HepG2 (cell line): ENCODE measurements around the gene PDE2A. TPM values are rescaled to one million over a fixed set of nuclear protein-coding genes. Genes with fewer than 3 reads are reported as not detected.
A peak's percentile ranks its signal among the peaks of the same experiment; 100 is the strongest.

Experiments
- ATAC-seq: fragments of 200-7000 bp; cut with Tn5 transposase; 3 replicates; pipeline ENCODE4 v1.9.1; 2020; ENCODE audit warnings: mild to moderate bottlenecking, moderate library complexity
- BruUV-seq: library from RNA; stranded (reverse); fragments of 400-500 nt; replicated peaks from 2 replicates; lab custom pipeline; 2021; lab: Mats Ljungman, UMichigan
- CTCF ChIA-PET: fragments of 300-600 bp; formaldehyde crosslinking; extraction: SDS; loops from one replicate; lab custom pipeline; 2021; ENCODE audit warnings: low total read pairs, inconsistent platforms, low intra/inter-chr PET ratio; lab: Yijun Ruan, JAX
- POLR2A ChIA-PET: fragments of 350-600 bp; sonication (Branson Sonifier 250); formaldehyde crosslinking; loops from one replicate; lab custom pipeline; 2020; ENCODE audit warnings: antibody characterized with exemption, inconsistent platforms; lab: Yijun Ruan, JAX
- DNase-seq: peaks from one replicate; pipeline ENCODE4 v3.0.0-alpha.2; 2015; ENCODE audit warnings: low spot score
- FAIRE-seq: peaks from 3 replicates; lab custom pipeline; 2011; peaks lifted over from hg19 to GRCh38; lab: Jason Lieb, UNC
- H2AFZ ChIP-seq: one replicate; pipeline ENCODE4 v1.6.1; 2011; ENCODE audit warnings: low read length, inconsistent platforms
- H3K27ac ChIP-seq: fragments of 300-600 bp; 3 replicates; pipeline ENCODE4 v1.8.0; 2011; ENCODE audit warnings: mixed run types, mild to moderate bottlenecking, mixed read lengths, low read length, inconsistent platforms; ENCODE audit not compliant: insufficient read depth; ENCODE audit errors: extremely low read length
- H3K27me3 ChIP-seq, 2 experiments: fragments of 200-600 bp in 1 of 2; 2 replicates in 1 of 2; 3 replicates in 1 of 2; pipeline versions ENCODE4 v1.6.0 to v1.8.0; 2011; ENCODE audit warnings: low read length in 2 of 2, mild to moderate bottlenecking in 2 of 2, moderate library complexity in 2 of 2, inconsistent platforms in 1 of 2; ENCODE audit not compliant: insufficient read depth in 2 of 2, control insufficient read depth in 1 of 2
- H3K36me3 ChIP-seq, 2 experiments: fragments of 200-600 bp in 1 of 2; replicated peaks in 1 of 2; 2 replicates in 1 of 2; 3 replicates in 1 of 2; pipeline versions ENCODE4 v1.5.1 to v1.8.0; 2011; ENCODE audit warnings: low read length in 2 of 2, inconsistent platforms in 1 of 2; ENCODE audit not compliant: insufficient read depth in 2 of 2, control insufficient read depth in 1 of 2
- H3K4me1 ChIP-seq: 2 replicates; pipeline ENCODE4 v1.5.1; 2012; ENCODE audit warnings: low read length, inconsistent platforms; ENCODE audit not compliant: insufficient read depth
- H3K4me2 ChIP-seq: 2 replicates; pipeline ENCODE4 v1.6.0; 2011; ENCODE audit warnings: low read depth, low read length, inconsistent platforms
- H3K4me3 ChIP-seq, 3 experiments: fragments of 200-600 bp in 1 of 3; sonication (generic), shearing (Covaris generic) in 1 of 3; replicated peaks in 1 of 3; 2 replicates each; pipeline ENCODE4 v1.5.1; 2011 to 2016; ENCODE audit warnings: low read length in 3 of 3, inconsistent platforms in 2 of 3, low read depth in 2 of 3, mild to moderate bottlenecking in 2 of 3, control low read depth in 1 of 3, mixed read lengths in 1 of 3; ENCODE audit not compliant: insufficient read depth in 1 of 3
- H3K79me2 ChIP-seq: one replicate; pipeline ENCODE4 v1.6.1; 2011; ENCODE audit warnings: low read length, inconsistent platforms; ENCODE audit not compliant: insufficient read depth
- H3K9ac ChIP-seq: 2 replicates; pipeline ENCODE4 v1.6.0; 2011; ENCODE audit warnings: mild to moderate bottlenecking, low read depth, low read length, inconsistent platforms; ENCODE audit not compliant: insufficient read depth
- H3K9me3 ChIP-seq: 2 replicates; pipeline ENCODE4 v1.5.1; 2012; ENCODE audit warnings: mild to moderate bottlenecking, low read length
- H4K20me1 ChIP-seq: 2 replicates; pipeline ENCODE4 v1.6.0; 2011; ENCODE audit warnings: inconsistent platforms, mild to moderate bottlenecking, low read length, moderate library complexity; ENCODE audit not compliant: insufficient read depth
- ATAD3A ChIP-seq: sonication (generic); formaldehyde crosslinking; IDR thresholded peaks from 2 replicates; pipeline ENCODE4 v1.4.0; 2020; ENCODE audit warnings: missing genetic modification reagents
- ZNF138 ChIP-seq: sonication (generic); formaldehyde crosslinking; IDR thresholded peaks from 2 replicates; pipeline ENCODE4 v1.5.0; 2020; ENCODE audit warnings: mild to moderate bottlenecking, low read depth, missing genetic modification reagents
- ZNF143 ChIP-seq: sonication (generic); formaldehyde crosslinking; IDR thresholded peaks from 2 replicates; pipeline ENCODE4 v1.4.0; 2020; ENCODE audit warnings: missing genetic modification reagents
- ZNF572 ChIP-seq: sonication (generic); formaldehyde crosslinking; IDR thresholded peaks from 2 replicates; pipeline ENCODE4 v1.5.1; 2020; ENCODE audit warnings: mild to moderate bottlenecking, missing genetic modification reagents
- ZNF652 ChIP-seq: IDR thresholded peaks from 2 replicates; pipeline ENCODE4 v1.6.1; 2016; ENCODE audit warnings: low read depth, borderline replicate concordance
- WGBS: methylation state at CpG from one replicate; pipeline ENCODE4 v1.1.6; 2017; ENCODE audit warnings: low lambda C conversion rate; 5-methylcytosine and 5-hydroxymethylcytosine counted together
- in situ Hi-C: cut with HindIII; loops from 2 replicates; pipeline ENCODE4 v1.10.0; 2017; ENCODE audit warnings: low pct_unique_long_range_greater_than_20kb; ENCODE audit not compliant: extremely low pct_ligation_motif_present
- intact Hi-C: fragments of 100-400 bp; cut with micrococcal nuclease; formaldehyde crosslinking; loops from one replicate; pipeline ENCODE4 v1.10.0; 2022; ENCODE audit not compliant: unreplicated experiment
- polyA plus RNA-seq, 8 experiments: library from polyadenylated mRNA; depleted of rRNA in 3 of 8; stranded (reverse) in 7 of 8; unstranded in 1 of 8; fragments of >200 nt; fragmentation: Illumina TruSeq in 4 of 8; extraction: Trizol in 4 of 8; gene quantifications; 2 replicates each; pipeline versions ENCODE4 v1.2.1 to v1.2.3, GENCODE V29; 2011 to 2016; ENCODE audit warnings: low read depth in 4 of 8, missing spikeins in 1 of 8, mixed read lengths in 1 of 8; ENCODE audit not compliant: insufficient read depth in 1 of 8
- total RNA-seq, 5 experiments: library from RNA; depleted of rRNA; stranded (reverse); fragments of >200 nt; fragmentation: Illumina TruSeq; extraction: Trizol; gene quantifications; 2 replicates each; pipeline ENCODE4 v1.2.3, GENCODE V29; 2016; ENCODE audit warnings: low read depth in 1 of 5
- TF ChIP-seq, protein P1 (sequence below): sonication (generic); formaldehyde crosslinking; IDR thresholded peaks from 2 replicates; pipeline ENCODE4 v1.4.0; 2020; ENCODE audit warnings: mild to moderate bottlenecking, missing genetic modification reagents
- TF ChIP-seq, protein P2 (sequence below): sonication (generic); formaldehyde crosslinking; IDR thresholded peaks from 2 replicates; pipeline ENCODE4 v1.5.0; 2020; ENCODE audit warnings: missing genetic modification reagents

PDE2A gene
- total and polyA plus RNA-seq, 2 of the 13 experiments (the other 11 are each of a cell fraction or from before 2014, with no cell fraction given), result 3.1 TPM; not detected in 1

DNA sequence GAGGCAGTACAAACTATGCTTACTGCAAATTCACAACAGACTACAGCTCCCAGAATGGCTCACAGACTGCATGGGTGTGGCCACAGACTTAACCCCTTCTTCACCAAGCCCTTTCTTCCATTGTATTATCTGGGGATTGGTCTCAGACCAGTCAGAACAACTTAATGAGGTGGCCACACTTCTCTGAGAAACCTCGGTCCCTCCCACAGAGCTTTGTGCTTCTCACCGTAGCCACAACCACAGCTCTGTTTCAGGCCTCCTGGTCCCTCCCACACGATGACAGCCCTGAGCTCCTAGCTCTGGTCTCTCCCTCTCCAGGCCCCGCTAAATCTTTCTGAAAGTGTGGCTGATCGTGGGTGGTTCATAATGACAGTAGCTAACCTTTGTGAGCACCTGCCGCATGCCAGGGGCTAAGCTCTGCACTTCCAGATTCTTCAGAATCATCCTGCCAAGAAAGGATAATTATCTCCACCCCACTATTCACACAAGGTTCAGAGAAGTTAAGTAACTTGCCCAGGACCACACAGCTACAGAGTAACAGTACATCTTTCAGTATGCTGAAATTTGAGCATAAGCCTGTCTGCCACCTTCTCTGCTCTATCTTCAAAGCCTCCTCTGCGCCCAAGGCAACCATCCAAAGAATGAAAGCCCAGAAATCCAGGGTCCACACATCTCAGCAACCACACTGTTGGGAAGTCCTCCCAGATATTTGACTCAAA is 5.4 kb downstream of the PDE2A start:
- peaks cover 12% of the 10 kb centered on the region for H3K9me3 ChIP-seq
- H4K20me1 ChIP-seq, result no peaks in the 10 kb centered on the region
- no peaks in the 10 kb centered on the region for H3K79me2 ChIP-seq
- H3K4me1 ChIP-seq, result no peaks in the 10 kb centered on the region
- CTCF ChIA-PET, result no interaction called here
- no peak for DNase-seq
- intact Hi-C loops (no loop called here), in situ Hi-C loops (no loop called here)
- TF ChIP-seq ZNF652 (peak; percentile 58), ZNF572 (no peak), ZNF143 (peak; percentile 35; the same call in 1 of the 2 replicates), ATAD3A (CRISPR knock-in tag) (no peak), ZNF138 (CRISPR knock-in tag) (no peak)
- TF ChIP-seq, protein P1, sequence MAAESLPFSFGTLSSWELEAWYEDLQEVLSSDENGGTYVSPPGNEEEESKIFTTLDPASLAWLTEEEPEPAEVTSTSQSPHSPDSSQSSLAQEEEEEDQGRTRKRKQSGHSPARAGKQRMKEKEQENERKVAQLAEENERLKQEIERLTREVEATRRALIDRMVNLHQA (CRISPR knock-in tag), result no peak
- TF ChIP-seq, protein P2, sequence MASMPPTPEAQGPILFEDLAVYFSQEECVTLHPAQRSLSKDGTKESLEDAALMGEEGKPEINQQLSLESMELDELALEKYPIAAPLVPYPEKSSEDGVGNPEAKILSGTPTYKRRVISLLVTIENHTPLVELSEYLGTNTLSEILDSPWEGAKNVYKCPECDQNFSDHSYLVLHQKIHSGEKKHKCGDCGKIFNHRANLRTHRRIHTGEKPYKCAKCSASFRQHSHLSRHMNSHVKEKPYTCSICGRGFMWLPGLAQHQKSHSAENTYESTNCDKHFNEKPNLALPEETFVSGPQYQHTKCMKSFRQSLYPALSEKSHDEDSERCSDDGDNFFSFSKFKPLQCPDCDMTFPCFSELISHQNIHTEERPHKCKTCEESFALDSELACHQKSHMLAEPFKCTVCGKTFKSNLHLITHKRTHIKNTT, result no peak
- TF ChIP-seq, all 625 proteins: peak for 2
- POLR2A ChIA-PET, result no interaction called here
- WGBS, result 20% methylated on average over 7 of the region's 7 CpGs
- Histone ChIP-seq H3K27ac (no peak overlapping the region), H3K4me2 (no peak overlapping the region), H3K4me3 (no peak overlapping the region), H3K27me3 (peaks cover 4 to 26% of the 10 kb centered on the region in 2 experiments), H3K36me3 (no peaks in the 10 kb centered on the region), H3K9ac (no peak overlapping the region), H2AFZ (no peak overlapping the region)
- no TSS peak for BruUV-seq
- FAIRE-seq, result no peak
- no peak for ATAC-seq
